K562 (cell line): ENCODE results near the gene NIPAL4. TPM values are rescaled to one million over a fixed set of nuclear protein-coding genes. Genes with fewer than 3 reads are reported as not detected.

ENCODE experiments used
- ATAC-seq: fragments of 200-7000 bp; cut with Tn5 transposase; 3 replicates; pipeline ENCODE4 v1.9.1; 2020; ENCODE audit warnings: moderate library complexity
- Bru-seq: library from RNA; stranded (reverse); fragments of 400-500 nt; gene quantifications from one replicate; lab custom pipeline; 2021; lab: Mats Ljungman, UMichigan
- BruChase-seq, 2 experiments: library from RNA; stranded (reverse); fragments of 400-500 nt; gene quantifications; one replicate each; lab custom pipeline; 2021; lab: Mats Ljungman, UMichigan
- BruUV-seq: library from RNA; stranded (reverse); fragments of 400-500 nt; replicated peaks from 2 replicates; lab custom pipeline; 2021; lab: Mats Ljungman, UMichigan
- CTCF ChIA-PET: fragments of 300-600 bp; formaldehyde crosslinking; extraction: SDS; loops from one replicate; lab custom pipeline; 2021; ENCODE audit warnings: low intra/inter-chr PET ratio; lab: Yijun Ruan, JAX
- POLR2A ChIA-PET: fragments of 300-600, 350-650 bp; sonication (Branson Sonifier 250); formaldehyde crosslinking; extraction: SDS; loops from one replicate; lab custom pipeline; 2021; ENCODE audit warnings: antibody characterized with exemption, inconsistent platforms; lab: Yijun Ruan, JAX
- DNase-seq, 4 experiments: peaks; one replicate each; pipeline versions ENCODE4 v3.0.0 to v3.0.0-alpha.2; 2011 to 2018; ENCODE audit warnings: low spot score in 3 of 4, mixed read lengths in 3 of 4; ENCODE audit errors: extremely low read depth in 1 of 4
- FAIRE-seq: peaks from 2 replicates; lab custom pipeline; 2011; peaks lifted over from hg19 to GRCh38; lab: Jason Lieb, UNC
- H2AFZ ChIP-seq: 2 replicates; pipeline ENCODE4 v1.6.0; 2011; ENCODE audit warnings: low read depth, low read length, control low read depth, inconsistent platforms
- H3K27ac ChIP-seq: fragments of 200-600 bp; 3 replicates; pipeline ENCODE4 v1.8.0; 2011; ENCODE audit warnings: low read depth, mild to moderate bottlenecking, control low read depth, inconsistent platforms, low read length, moderate library complexity, mixed read lengths; ENCODE audit errors: extremely low read depth
- H3K27me3 ChIP-seq, 2 experiments: fragments of 300-600 bp in 1 of 2; 2 replicates in 1 of 2; 3 replicates in 1 of 2; pipeline versions ENCODE4 v1.6.0 to v1.8.0; 2011; ENCODE audit warnings: inconsistent platforms in 2 of 2, low read length in 2 of 2, mild to moderate bottlenecking in 1 of 2, mixed read lengths in 1 of 2, moderate library complexity in 1 of 2; ENCODE audit not compliant: control insufficient read depth in 2 of 2, insufficient read depth in 2 of 2
- H3K36me3 ChIP-seq: fragments of 300-600 bp; 3 replicates; pipeline ENCODE4 v1.8.0; 2011; ENCODE audit warnings: mild to moderate bottlenecking, low read length, inconsistent platforms; ENCODE audit not compliant: control insufficient read depth, insufficient read depth
- H3K4me1 ChIP-seq, 2 experiments: fragments of 200-600 bp in 1 of 2; replicated peaks in 1 of 2; 2 replicates in 1 of 2; 3 replicates in 1 of 2; pipeline versions ENCODE4 v1.5.1 to v1.8.0; 2011; ENCODE audit warnings: inconsistent platforms in 2 of 2, low read length in 2 of 2, mild to moderate bottlenecking in 1 of 2, mixed read lengths in 1 of 2, moderate library complexity in 1 of 2; ENCODE audit not compliant: control insufficient read depth in 2 of 2, insufficient read depth in 2 of 2
- H3K4me2 ChIP-seq: 2 replicates; pipeline ENCODE4 v1.6.1; 2011; ENCODE audit warnings: low read length, control low read depth, inconsistent platforms, mixed read lengths; ENCODE audit not compliant: insufficient read depth
- H3K4me3 ChIP-seq: fragments of 200-600 bp; sonication (generic), shearing (Covaris generic); 2 replicates; pipeline ENCODE4 v1.5.1; 2016; ENCODE audit warnings: control low read depth, inconsistent platforms
- H3K79me2 ChIP-seq: fragments of 200-600 bp; 3 replicates; pipeline ENCODE4 v1.8.0; 2011; ENCODE audit warnings: low read length, inconsistent platforms; ENCODE audit not compliant: control insufficient read depth, insufficient read depth
- H3K9ac ChIP-seq, 2 experiments: 2 replicates each; pipeline versions ENCODE4 v1.6.0 to v1.6.1; 2011; ENCODE audit warnings: low read depth in 2 of 2, low read length in 2 of 2, control low read depth in 1 of 2, inconsistent platforms in 1 of 2, mild to moderate bottlenecking in 1 of 2, mixed read lengths in 1 of 2; ENCODE audit not compliant: insufficient read depth in 1 of 2
- H3K9me1 ChIP-seq: one replicate; pipeline ENCODE4 v1.6.0; 2011; ENCODE audit warnings: inconsistent platforms, mild to moderate bottlenecking, low read length, moderate library complexity; ENCODE audit not compliant: control insufficient read depth, insufficient read depth
- H3K9me3 ChIP-seq: replicated peaks from 2 replicates; pipeline ENCODE4 v1.5.1; 2011; ENCODE audit warnings: low read depth, low read length, inconsistent platforms; ENCODE audit not compliant: control insufficient read depth, insufficient read depth
- H4K20me1 ChIP-seq: replicated peaks from 2 replicates; pipeline ENCODE4 v1.6.1; 2011; ENCODE audit warnings: low read length, inconsistent platforms, mixed read lengths; ENCODE audit not compliant: control insufficient read depth, insufficient read depth
- BRCA1 ChIP-seq, 2 experiments: fragments of 450-650 bp in 1 of 2; sonication (generic) in 1 of 2; formaldehyde crosslinking in 1 of 2; IDR thresholded peaks; 2 replicates each; pipeline versions ENCODE4 v1.5.0 to v1.6.1; 2017 to 2020; ENCODE audit warnings: mild to moderate bottlenecking in 1 of 2, missing genetic modification reagents in 1 of 2
- CC2D1A ChIP-seq: fragments of 450-650 bp; IDR thresholded peaks from 2 replicates; pipeline ENCODE4 v1.6.1; 2017; ENCODE audit warnings: mild to moderate bottlenecking
- CREBBP ChIP-seq: IDR thresholded peaks from one replicate; pipeline ENCODE4 v1.6.1; 2012; ENCODE audit warnings: low read depth, mild to moderate bottlenecking, control low read depth, inconsistent platforms, low read length
- FOXJ2 ChIP-seq: fragments of 200-800 bp; sonication (Bioruptor generic); IDR thresholded peaks from 2 replicates; pipeline ENCODE4 v1.6.1; 2016; ENCODE audit warnings: missing genetic modification characterization, missing compliant biosample characterization
- FOXK2 ChIP-seq, 2 experiments: fragments of 450-650 bp; IDR thresholded peaks in 1 of 2; conservative IDR thresholded peaks in 1 of 2; 2 replicates each; pipeline ENCODE4 v1.6.1; 2016; ENCODE audit warnings: low read depth in 2 of 2, mild to moderate bottlenecking in 1 of 2
- HMGN3 ChIP-seq: IDR thresholded peaks from 2 replicates; pipeline ENCODE4 v1.6.1; 2011; ENCODE audit warnings: borderline replicate concordance, low read depth, mild to moderate bottlenecking, mixed read lengths, low read length; ENCODE audit not compliant: insufficient read length; ENCODE audit errors: extremely low read depth
- HNRNPLL ChIP-seq: fragments of 200-400 bp; formaldehyde crosslinking; IDR thresholded peaks from 2 replicates; pipeline ENCODE4 v1.6.1; 2017; ENCODE audit warnings: low read length, low read depth, mild to moderate bottlenecking; ENCODE audit not compliant: poor library complexity, severe bottlenecking
- MYC ChIP-seq, 2 experiments: fragments of 250-450 bp in 1 of 2; sonication (Bioruptor Pico) in 1 of 2; IDR thresholded peaks; 2 replicates each; pipeline versions ENCODE4 v1.5.1 to v1.6.1; 2012 to 2021; ENCODE audit warnings: low read depth in 2 of 2, borderline replicate concordance in 1 of 2, improper control_type of control experiment in 1 of 2, low read length in 1 of 2, mild to moderate bottlenecking in 1 of 2, moderate library complexity in 1 of 2
- NR2C2 ChIP-seq, 2 experiments: fragments of 200-800 bp in 1 of 2; sonication (Bioruptor generic) in 1 of 2; sonication (generic) in 1 of 2; formaldehyde crosslinking in 1 of 2; IDR thresholded peaks; 2 replicates each; pipeline versions ENCODE4 v1.6.1 to v1.8.0; 2016 to 2022; ENCODE audit warnings: mild to moderate bottlenecking in 1 of 2, missing compliant biosample characterization in 1 of 2, missing genetic modification characterization in 1 of 2, missing genetic modification reagents in 1 of 2
- ZNF239 ChIP-seq: fragments of 250-450 bp; sonication (Bioruptor Pico); IDR thresholded peaks from 2 replicates; pipeline ENCODE4 v1.4.0; 2020; ENCODE audit warnings: mild to moderate bottlenecking
- WGBS: fragments of 100-300 bp; shearing (Covaris generic); methylation state at CpG from one replicate; pipeline ENCODE4 v1.1.6; 2016; ENCODE audit warnings: low coverage, mixed read lengths; ENCODE audit not compliant: insufficient coverage; ENCODE audit errors: missing lambda C conversion rate; 5-methylcytosine and 5-hydroxymethylcytosine counted together
- in situ Hi-C: fragments of 300-500 bp; cut with MboI; formaldehyde crosslinking; loops from 4 replicates; pipeline ENCODE4 v1.15.0; 2018; ENCODE audit warnings: inconsistent platforms, mixed read lengths
- intact Hi-C: fragments of 100-400 bp; cut with micrococcal nuclease; formaldehyde crosslinking; loops from 2 replicates; pipeline ENCODE4 v1.14.2; 2022
- long read RNA-seq, 3 experiments: library from polyadenylated mRNA in 2 of 3; library from RNA in 1 of 3; unstranded in 2 of 3; stranded (forward) in 1 of 3; transcript quantifications; one replicate each; pipeline ENCODE4 v2.0.0, GENCODE V29; 2019 to 2022
- polyA minus RNA-seq, 3 experiments: library from RNA; depleted of rRNA, polyadenylated mRNA; stranded (reverse); fragments of >200 nt; gene quantifications; 2 replicates each; pipeline ENCODE4 v1.2.3, GENCODE V29; 2011
- polyA plus RNA-seq, 8 experiments: library from polyadenylated mRNA; depleted of rRNA in 4 of 8; stranded (reverse) in 5 of 8; unstranded in 3 of 8; fragments of >200 nt; fragmentation: Nextera tagmentation in 2 of 8; fragmentation: Illumina TruSeq in 1 of 8; extraction: Ambion mirVana in 2 of 8; extraction: Trizol in 1 of 8; gene quantifications; 2 replicates each; pipeline versions ENCODE4 v1.2.1 to v1.2.3, GENCODE V29; 2011 to 2014; ENCODE audit warnings: inconsistent platforms in 1 of 8, missing spikeins in 1 of 8
- total RNA-seq, 7 experiments: library from RNA; depleted of rRNA in 6 of 7; stranded (reverse); fragments of >200 nt in 6 of 7; fragmentation: Illumina TruSeq in 2 of 7; extraction: Trizol in 2 of 7; gene quantifications; 2 replicates each; pipeline versions ENCODE4 v1.2.1 to v1.2.3, GENCODE V29; 2011 to 2021; ENCODE audit warnings: low replicate concordance in 1 of 7

The NIPAL4 gene
- total RNA-seq (2011; cell fraction: chromatin; rRNA removed; ENCODE audit: low replicate concordance), result not detected in 2 replicates
- not detected in 2 replicates for total RNA-seq (2011; cell fraction: nucleolus; rRNA removed)
- not detected in 2 replicates for total RNA-seq (2011; cell fraction: nucleoplasm; rRNA removed)
- not detected in 2 replicates for total RNA-seq (2014; rRNA removed)
- total RNA-seq (2014; rRNA removed; fragmentation: Illumina TruSeq; extraction: Trizol), result not detected in 2 replicates
- not detected in 2 replicates for total RNA-seq (2015; rRNA removed; fragmentation: Illumina TruSeq; extraction: Trizol)
- not detected in 2 replicates for total RNA-seq (2021)
- polyA plus RNA-seq (2011; rRNA removed), result not detected in 2 replicates
- not detected in 2 replicates for polyA plus RNA-seq (2011; cell fraction: cytosol; rRNA removed)
- not detected in 2 replicates for polyA plus RNA-seq (2011; cell fraction: nucleus; rRNA removed)
- not detected in 2 replicates for polyA plus RNA-seq (2012)
- polyA plus RNA-seq (2014; fragmentation: Illumina TruSeq; extraction: Trizol), result not detected in 2 replicates
- not detected for polyA plus RNA-seq (2014; fragmentation: Nextera tagmentation; extraction: Ambion mirVana)
- not detected in 2 replicates for polyA plus RNA-seq (2014; rRNA removed)
- not detected in 2 replicates for polyA minus RNA-seq (2011; rRNA and poly(A)+ RNA removed)
- not detected in 2 replicates for polyA minus RNA-seq (2011; cell fraction: cytosol; rRNA and poly(A)+ RNA removed)
- not detected in 2 replicates for polyA minus RNA-seq (2011; cell fraction: nucleus; rRNA and poly(A)+ RNA removed)
- Bru-seq, nascent RNA, result not detected
- BruChase-seq, experiment 1, labeled RNA remaining after a 2-hour chase, result not detected
- BruChase-seq, experiment 2, labeled RNA remaining after a 6-hour chase, result percentile 7 among the genes with signal in this experiment
- long read RNA-seq, experiment 1, result 0 reads
- long read RNA-seq, experiment 2, result 0 reads
- long read RNA-seq, experiment 3, result 0 reads

- ATAC-seq (no peak), DNase-seq (no peak), FAIRE-seq (no peak)
- Histone ChIP-seq H3K4me1 (peaks cover 5 to 7% of the 10 kb centered on the region in 2 experiments; a peak in 3 of 5 replicates), H3K79me2 (no peaks in the 10 kb centered on the region), H3K27ac (no peak within 1 kb of the TSS), H3K27me3 (peaks cover 26 to 42% of the 10 kb centered on the region in 2 experiments), H3K36me3 (no peaks in the 10 kb centered on the region), H3K4me2 (no peak within 1 kb of the TSS), H2AFZ (no peak within 1 kb of the TSS), H3K4me3 (no peak within 1 kb of the TSS), H3K9ac (no peak within 1 kb of the TSS), H3K9me3 (no peaks in the 10 kb centered on the region), H4K20me1 (no peaks in the 10 kb centered on the region; the same call in 1 of the 2 replicates), H3K9me1 (no peaks in the 10 kb centered on the region)
- POLR2A ChIA-PET, result interaction anchor here (0.6 kb wide), 1 partner anchor 334 kb away, joined by 4 read pairs; no protein-coding TSS in a partner anchor
- BruUV-seq, result no TSS peak
- 4% methylated on average over 27 of the region's 54 CpGs for WGBS
- CTCF ChIA-PET, result no interaction called here
- intact Hi-C loops, result no loop called here
- in situ Hi-C loops, result no loop called here
- TF ChIP-seq HNRNPLL (no peak), HMGN3 (no peak), BRCA1 (IDR thresholded peaks at IDR 0.05) (no peak), BRCA1 (CRISPR knock-in tag; IDR thresholded peaks at IDR 0.05) (no peak), MYC (IDR thresholded peaks at IDR 0.05; ENCODE audit: low read depth, low read length) (no peak), MYC (CRISPR knock-in tag; IDR thresholded peaks at IDR 0.05; ENCODE audit: borderline replicate concordance, low read depth) (no peak), CC2D1A (no peak), FOXJ2 (no peak), CREBBP (no peak), NR2C2 (CRISPR knock-in tag; IDR thresholded peaks at IDR 0.05) (no peak), NR2C2 (tag; IDR thresholded peaks at IDR 0.05) (no peak), FOXK2 (conservative IDR thresholded peaks at IDR 0.05 in 1 of 2, IDR thresholded peaks at IDR 0.05 in 1 of 2; ENCODE audit: low read depth in 2 of 2) (no peak), ZNF239 (CRISPR knock-in tag) (no peak)
Observed at GRCh38 chr5:157459715-157460599, at the start of gene NIPAL4. NIPAL4 (plus strand) TSS chr5:157460213; CDS start chr5:157460321, 108 bp downstream.
